CD14-positive monocyte (primary cell): ENCODE results near the gene CDX2. TPM values are rescaled to one million over a fixed set of nuclear protein-coding genes. Genes with fewer than 3 reads are reported as not detected.
"Not testable (repeated sequence)": the region's sequence is repeated elsewhere in the genome, so short reads cannot be mapped to it uniquely, and the experiment has no call there.

ENCODE experiments used
- DNase-seq, 3 donors: peaks; one replicate each; pipeline ENCODE4 v3.0.0-alpha.2; 2011 to 2022
- H2AFZ ChIP-seq: 2 replicates; pipeline ENCODE4 v1.6.0; 2012; ENCODE audit warnings: mild to moderate bottlenecking, low read depth, low read length, inconsistent platforms; ENCODE audit not compliant: insufficient read depth, poor library complexity, severe bottlenecking
- H3K27ac ChIP-seq, 2 donors: 1 replicate in 1 of 2; 2 replicates in 1 of 2; pipeline ENCODE4 v1.5.1; 2012 to 2013; ENCODE audit warnings: low read length in 2 of 2, control low read depth in 1 of 2, inconsistent platforms in 1 of 2, low read depth in 1 of 2, mild to moderate bottlenecking in 1 of 2
- H3K27me3 ChIP-seq, 2 donors: one replicate each; pipeline versions ENCODE4 v1.6.0 to v1.6.1; 2011 to 2013; ENCODE audit warnings: low read length in 2 of 2; ENCODE audit not compliant: control insufficient read depth in 2 of 2, insufficient read depth in 2 of 2
- H3K36me3 ChIP-seq, 2 donors: replicated peaks in 1 of 2; 1 replicate in 1 of 2; 2 replicates in 1 of 2; pipeline versions ENCODE4 v1.5.1 to v1.6.1; 2012 to 2013; ENCODE audit warnings: low read length in 2 of 2, control low read depth in 1 of 2, inconsistent platforms in 1 of 2, mild to moderate bottlenecking in 1 of 2; ENCODE audit not compliant: insufficient read depth in 2 of 2, control insufficient read depth in 1 of 2
- H3K4me1 ChIP-seq, 2 donors: 1 replicate in 1 of 2; 2 replicates in 1 of 2; pipeline versions ENCODE4 v1.5.1 to v1.6.1; 2012 to 2013; ENCODE audit warnings: low read length in 2 of 2, control low read depth in 1 of 2, inconsistent platforms in 1 of 2, mild to moderate bottlenecking in 1 of 2, moderate library complexity in 1 of 2; ENCODE audit not compliant: insufficient read depth in 2 of 2, control insufficient read depth in 1 of 2
- H3K4me2 ChIP-seq: replicated peaks from 2 replicates; pipeline ENCODE3; 2012; ENCODE audit warnings: low read length, moderate library complexity, mild to moderate bottlenecking; ENCODE audit not compliant: poor library complexity, severe bottlenecking; ENCODE audit errors: extremely low read depth
- H3K4me3 ChIP-seq, 3 experiments: fragments of 200-600 bp in 1 of 3; sonication (generic) in 1 of 3; replicated peaks in 1 of 3; 1 replicate in 2 of 3; 2 replicates in 1 of 3; pipeline ENCODE4 v1.5.1; 2011 to 2013; ENCODE audit warnings: low read length in 3 of 3, mild to moderate bottlenecking in 3 of 3, control low read depth in 2 of 3, low read depth in 2 of 3, inconsistent platforms in 1 of 3, moderate library complexity in 1 of 3
- H3K79me2 ChIP-seq: 2 replicates; pipeline ENCODE4 v1.6.0; 2012; ENCODE audit warnings: mild to moderate bottlenecking, control low read depth, inconsistent platforms, low read length, moderate library complexity; ENCODE audit not compliant: insufficient read depth
- H3K9ac ChIP-seq: 2 replicates; pipeline ENCODE4 v1.6.0; 2017; ENCODE audit warnings: low read length, mild to moderate bottlenecking; ENCODE audit not compliant: insufficient read depth, poor library complexity, severe bottlenecking
- H3K9me3 ChIP-seq, 2 donors: replicated peaks in 1 of 2; 1 replicate in 1 of 2; 2 replicates in 1 of 2; pipeline versions ENCODE4 v1.5.1 to v1.6.1; 2012 to 2013; ENCODE audit warnings: low read length in 2 of 2, control low read depth in 1 of 2; ENCODE audit not compliant: control insufficient read depth in 1 of 2, insufficient read depth in 1 of 2
- H4K20me1 ChIP-seq: 2 replicates; pipeline ENCODE4 v1.6.0; 2012; ENCODE audit warnings: mild to moderate bottlenecking, low read length, control low read depth, moderate library complexity; ENCODE audit not compliant: insufficient read depth
- H3K27ac Mint-ChIP-seq, 7 donors: one replicate each; pipeline ENCODE4 v1.8.0; 2020; ENCODE audit warnings: mild to moderate bottlenecking in 7 of 7, mixed read lengths in 7 of 7, moderate library complexity in 6 of 7, inconsistent platforms in 2 of 7
- H3K27me3 Mint-ChIP-seq, 3 donors: one replicate each; pipeline ENCODE4 v1.8.0; 2021 to 2022; ENCODE audit warnings: low read depth in 3 of 3, mild to moderate bottlenecking in 3 of 3, mixed read lengths in 3 of 3, moderate library complexity in 3 of 3, inconsistent platforms in 1 of 3
- H3K36me3 Mint-ChIP-seq, 2 donors: one replicate each; pipeline ENCODE4 v1.8.0; 2020; ENCODE audit warnings: mixed read lengths in 2 of 2, inconsistent platforms in 1 of 2, mild to moderate bottlenecking in 1 of 2
- H3K4me1 Mint-ChIP-seq: one replicate; pipeline ENCODE4 v1.8.0; 2020; ENCODE audit warnings: mild to moderate bottlenecking, mixed read lengths
- H3K4me3 Mint-ChIP-seq, 2 donors: one replicate each; pipeline ENCODE4 v1.8.0; 2020; ENCODE audit warnings: mild to moderate bottlenecking in 2 of 2, mixed read lengths in 2 of 2, moderate library complexity in 1 of 2
- H3K9me3 Mint-ChIP-seq, 7 donors: one replicate each; pipeline ENCODE4 v1.8.0; 2020 to 2022; ENCODE audit warnings: mixed read lengths in 7 of 7, mild to moderate bottlenecking in 6 of 7, moderate library complexity in 6 of 7, inconsistent platforms in 2 of 7
- WGBS: methylation state at CpG from one replicate; pipeline ENCODE4 v1.1.5; 2013; ENCODE audit warnings: missing lambda C conversion rate; ENCODE audit not compliant: insufficient coverage; 5-methylcytosine and 5-hydroxymethylcytosine counted together
- intact Hi-C, 2 donors: fragments of 100-400 bp; cut with micrococcal nuclease; formaldehyde crosslinking; loops; one replicate each; pipeline versions ENCODE4 v1.15.0 to v1.15.1; 2023
- polyA plus RNA-seq, 3 donors: library from polyadenylated mRNA; depleted of rRNA in 1 of 3; unstranded in 2 of 3; stranded (reverse) in 1 of 3; fragments of 300-500 nt in 2 of 3; fragments of >200 nt in 1 of 3; fragmentation: Illumina TruSeq in 2 of 3; gene quantifications; 1 replicate in 2 of 3; 2 replicates in 1 of 3; pipeline ENCODE4 v1.2.3, GENCODE V29; 2012 to 2021
- TF ChIP-seq, protein P1 (sequence below): fragments of 200-600 bp; IDR thresholded peaks from one replicate; pipeline ENCODE4 v1.8.0; 2022; ENCODE audit warnings: antibody characterized with exemption, mild to moderate bottlenecking

CDX2 gene
- polyA plus RNA-seq, 3 donors: not detected

DNA sequence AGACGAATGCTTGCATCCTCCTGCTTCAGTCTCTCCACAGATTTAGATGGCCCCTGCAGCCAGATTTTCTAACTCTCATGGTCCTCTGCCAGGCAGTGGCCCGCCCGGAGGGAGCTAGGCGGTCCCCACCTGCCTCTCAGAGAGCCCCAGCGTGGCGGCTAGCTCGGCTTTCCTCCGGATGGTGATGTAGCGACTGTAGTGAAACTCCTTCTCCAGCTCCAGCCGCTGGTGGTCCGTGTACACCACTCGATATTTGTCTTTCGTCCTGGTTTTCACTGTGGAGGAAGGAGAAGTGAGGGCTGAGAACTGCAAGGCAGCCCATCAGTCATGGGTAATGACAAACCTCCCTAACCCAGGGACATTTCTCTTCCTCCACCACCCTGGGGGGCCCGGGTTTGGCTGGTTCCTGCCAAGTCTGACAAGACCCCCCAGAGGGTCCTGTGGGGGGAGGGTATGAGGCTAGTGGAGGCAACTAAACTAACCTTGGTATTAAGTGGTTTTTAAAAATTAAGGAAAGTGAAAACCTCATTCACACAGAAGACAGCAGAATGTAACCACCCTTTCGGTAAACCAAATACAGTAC is 4.3 kb downstream of the CDX2 start:
- no peak overlapping the region for H3K9ac ChIP-seq
- no peaks in the 10 kb centered on the region for H4K20me1 ChIP-seq
- H3K27ac ChIP-seq: no peak overlapping the region
- DNase-seq: no peak
- no peak overlapping the region for H3K27ac Mint-ChIP-seq
- no peaks in the 10 kb centered on the region for H3K36me3 ChIP-seq
- TF ChIP-seq, protein P1, sequence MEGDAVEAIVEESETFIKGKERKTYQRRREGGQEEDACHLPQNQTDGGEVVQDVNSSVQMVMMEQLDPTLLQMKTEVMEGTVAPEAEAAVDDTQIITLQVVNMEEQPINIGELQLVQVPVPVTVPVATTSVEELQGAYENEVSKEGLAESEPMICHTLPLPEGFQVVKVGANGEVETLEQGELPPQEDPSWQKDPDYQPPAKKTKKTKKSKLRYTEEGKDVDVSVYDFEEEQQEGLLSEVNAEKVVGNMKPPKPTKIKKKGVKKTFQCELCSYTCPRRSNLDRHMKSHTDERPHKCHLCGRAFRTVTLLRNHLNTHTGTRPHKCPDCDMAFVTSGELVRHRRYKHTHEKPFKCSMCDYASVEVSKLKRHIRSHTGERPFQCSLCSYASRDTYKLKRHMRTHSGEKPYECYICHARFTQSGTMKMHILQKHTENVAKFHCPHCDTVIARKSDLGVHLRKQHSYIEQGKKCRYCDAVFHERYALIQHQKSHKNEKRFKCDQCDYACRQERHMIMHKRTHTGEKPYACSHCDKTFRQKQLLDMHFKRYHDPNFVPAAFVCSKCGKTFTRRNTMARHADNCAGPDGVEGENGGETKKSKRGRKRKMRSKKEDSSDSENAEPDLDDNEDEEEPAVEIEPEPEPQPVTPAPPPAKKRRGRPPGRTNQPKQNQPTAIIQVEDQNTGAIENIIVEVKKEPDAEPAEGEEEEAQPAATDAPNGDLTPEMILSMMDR: no peak
- H3K27me3 Mint-ChIP-seq: peaks cover 96 to 100% (median 96%) of the 10 kb centered on the region in 3 donors
- no peaks in the 10 kb centered on the region for H3K79me2 ChIP-seq
- peaks cover 36% of the 10 kb centered on the region for H3K4me1 Mint-ChIP-seq
- peak overlapping the region in 1 of 2 donors; percentile 69 for H3K4me3 Mint-ChIP-seq
- no peak overlapping the region for H3K4me3 ChIP-seq
- no peak overlapping the region for H2AFZ ChIP-seq
- H3K36me3 Mint-ChIP-seq: peaks cover 3 to 5% of the 10 kb centered on the region in 2 donors
- intact Hi-C loops: no loop called here
- H3K9me3 Mint-ChIP-seq: peaks cover 0 to 27% (median 9%) of the 10 kb centered on the region in 7 donors
- WGBS: 60% methylated on average over 1 of the region's 15 CpGs
- no peak overlapping the region for H3K4me2 ChIP-seq
- H3K4me1 ChIP-seq: peaks cover 16 to 30% of the 10 kb centered on the region in 2 donors
- peaks cover 0 to 40% of the 10 kb centered on the region in 2 donors for H3K9me3 ChIP-seq
- peaks cover 77 to 97% of the 10 kb centered on the region in 2 donors for H3K27me3 ChIP-seq

DNA sequence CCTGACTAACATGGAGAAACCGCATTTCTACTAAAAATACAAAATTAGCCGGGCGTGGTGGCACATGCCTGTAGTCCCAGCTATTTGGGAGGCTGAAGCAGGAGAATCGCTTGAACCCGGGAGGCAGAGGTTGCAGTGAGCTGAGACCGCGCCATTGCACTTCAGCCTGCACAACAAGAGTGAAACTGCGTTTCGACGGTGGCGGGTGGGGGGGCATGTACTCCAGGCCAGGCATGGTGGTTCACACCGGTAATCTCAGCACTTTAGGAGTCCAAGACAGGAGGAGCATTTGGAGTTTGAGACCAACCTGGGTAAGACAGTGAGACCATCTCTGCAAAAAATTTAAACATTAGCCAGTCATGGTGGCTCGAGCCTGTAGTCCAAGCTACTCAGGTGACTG is 4.9 kb downstream of the CDX2 start:
- H3K4me2 ChIP-seq, H3K27ac Mint-ChIP-seq, H3K36me3 Mint-ChIP-seq, H3K9ac ChIP-seq, H3K79me2 ChIP-seq, H2AFZ ChIP-seq, H4K20me1 ChIP-seq, H3K36me3 ChIP-seq, H3K27ac ChIP-seq, H3K4me3 ChIP-seq, intact Hi-C loops, DNase-seq: not testable (repeated sequence)
- WGBS: 76% methylated on average over 13 of the region's 13 CpGs
- Mint-ChIP-seq H3K27me3 (peaks cover 96 to 100% (median 96%) of the 10 kb centered on the region in 3 donors), H3K4me3 (peak overlapping the region in 1 of 2 donors; percentile 59), H3K4me1 (peaks cover 35% of the 10 kb centered on the region), H3K9me3 (peaks cover 0 to 30% (median 9%) of the 10 kb centered on the region in 7 donors)
- Histone ChIP-seq H3K27me3 (peaks cover 77 to 97% of the 10 kb centered on the region in 2 donors), H3K9me3 (peaks cover 0 to 46% of the 10 kb centered on the region in 2 donors), H3K4me1 (peaks cover 17 to 31% of the 10 kb centered on the region in 2 donors)
